Stimulated activated CD4-positive, alpha-beta T cell treated with anti-CD3 and anti-CD28 coated beads, Interleukin-2, amount 100 ng/mL, for 24 hours (primary cell): ENCODE measurements around the gene FXYD7.
"Not testable (repeated sequence)": the region's sequence is repeated elsewhere in the genome, so short reads cannot be mapped to it uniquely, and the experiment has no call there.

Source experiments
- DNase-seq, 2 donors: peaks; one replicate each; pipeline ENCODE4 v3.0.0-alpha.2; 2020

Gene FXYD7

DNA sequence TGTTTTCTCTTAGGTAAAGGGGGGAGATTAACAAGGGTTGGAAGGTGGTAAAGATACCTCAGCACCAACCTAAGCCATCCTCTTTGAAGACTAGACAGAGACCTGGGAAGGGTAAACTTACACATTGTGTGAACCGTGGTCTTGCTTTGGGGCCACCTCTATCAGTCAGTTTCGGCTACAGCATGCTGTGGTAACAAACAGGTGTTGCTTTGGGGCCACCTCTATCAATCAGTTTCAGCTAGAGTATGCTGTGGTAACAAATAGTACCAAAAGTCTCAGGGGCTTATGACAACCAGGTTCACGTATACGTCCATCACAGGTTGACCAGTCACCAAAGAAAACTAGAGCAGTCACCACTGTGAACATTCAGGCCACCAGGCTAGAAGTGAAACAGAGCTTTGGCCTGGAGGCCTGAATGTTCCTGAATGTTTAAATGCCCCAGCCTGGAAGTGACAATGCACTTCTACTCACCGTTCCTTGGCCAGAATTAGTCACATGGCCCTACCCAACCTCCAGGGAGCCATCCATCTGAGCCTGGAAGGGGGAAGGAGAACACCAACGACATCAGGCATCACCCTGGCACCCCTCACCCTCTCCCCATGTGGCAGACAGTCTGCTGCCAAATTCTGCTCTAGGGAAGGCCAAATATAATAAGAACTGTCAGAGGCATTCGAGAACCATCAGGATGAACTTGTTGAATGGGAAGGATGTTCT is 3.8 kb downstream of the FXYD7 start:
- no peak for DNase-seq

DNA sequence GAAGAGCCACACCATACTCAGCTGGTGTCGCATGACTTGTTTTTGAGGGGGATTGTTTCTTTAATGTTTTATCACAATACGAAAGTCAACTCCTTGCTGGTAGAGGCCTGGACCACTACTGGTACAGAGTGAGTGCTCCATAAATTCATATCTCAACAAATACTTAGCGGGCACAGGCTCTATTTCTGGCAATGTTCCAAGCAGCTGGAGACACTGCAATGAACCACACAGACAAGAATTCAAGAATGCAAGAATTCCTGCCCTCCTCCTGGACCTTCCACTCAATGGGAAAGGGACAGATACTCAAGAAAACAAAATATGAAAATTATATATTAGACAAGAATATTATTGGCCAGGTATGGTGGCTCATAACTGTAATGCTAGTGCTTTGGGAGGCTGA is 6.4 kb downstream of the FXYD7 start:
- DNase-seq = no peak

DNA sequence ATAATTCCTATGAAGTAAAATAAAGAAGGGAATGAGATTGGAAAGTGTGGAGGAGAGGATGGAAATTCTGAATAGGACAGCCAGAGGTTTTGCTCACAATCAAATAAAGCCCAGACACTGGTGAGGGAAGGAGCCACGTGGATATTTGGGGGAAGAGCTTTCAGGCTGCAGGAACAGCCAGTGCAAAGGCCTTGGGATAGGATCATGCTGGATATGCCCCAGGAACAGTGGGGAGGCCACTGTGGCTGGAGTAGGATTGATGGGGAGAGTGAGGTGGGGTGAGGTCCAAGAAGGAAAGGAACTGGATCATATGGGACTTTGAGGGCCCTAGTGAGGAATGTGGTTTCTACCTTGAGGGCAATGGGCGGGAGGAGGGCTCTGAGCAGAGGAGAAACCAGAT is 7.4 kb downstream of the FXYD7 start:
- no peak for DNase-seq

DNA sequence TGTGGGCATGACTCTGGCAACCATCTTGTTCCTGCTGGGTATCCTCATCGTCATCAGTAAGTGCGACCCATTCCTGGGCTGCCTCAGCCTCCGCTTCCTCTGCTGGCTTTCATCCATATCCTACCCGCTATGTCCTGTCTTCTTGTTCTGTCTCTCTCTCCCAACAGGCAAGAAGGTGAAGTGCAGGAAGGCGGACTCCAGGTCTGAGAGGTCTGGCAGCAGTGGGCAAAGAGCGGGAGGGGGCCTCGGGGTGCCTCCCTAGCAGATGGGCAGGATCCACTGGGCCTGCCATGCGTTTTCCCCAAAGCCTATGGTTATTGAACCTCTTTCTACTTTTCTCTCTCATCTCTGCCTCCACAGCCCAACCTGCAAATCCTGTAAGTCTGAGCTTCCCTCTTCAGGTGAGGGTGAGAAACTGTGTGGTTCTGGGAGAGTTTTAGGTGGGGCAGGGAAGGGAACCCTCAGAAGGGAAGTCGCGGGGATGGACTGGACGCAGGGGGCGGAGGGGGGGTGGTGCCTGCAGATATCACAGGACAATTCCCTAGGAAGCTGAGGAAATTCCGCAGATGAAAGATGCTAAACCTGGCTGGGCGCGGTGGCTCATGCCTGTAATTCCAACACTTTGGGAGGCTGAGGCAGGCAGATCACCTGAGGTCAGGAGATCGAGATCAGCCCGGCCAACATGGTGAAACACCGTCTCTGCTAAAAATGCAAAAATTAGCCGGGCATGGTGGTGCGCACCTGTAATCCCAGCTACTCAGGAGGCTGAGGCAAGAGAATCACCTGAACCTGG is 8.4 kb downstream of the FXYD7 start:
- DNase-seq = no peak

DNA sequence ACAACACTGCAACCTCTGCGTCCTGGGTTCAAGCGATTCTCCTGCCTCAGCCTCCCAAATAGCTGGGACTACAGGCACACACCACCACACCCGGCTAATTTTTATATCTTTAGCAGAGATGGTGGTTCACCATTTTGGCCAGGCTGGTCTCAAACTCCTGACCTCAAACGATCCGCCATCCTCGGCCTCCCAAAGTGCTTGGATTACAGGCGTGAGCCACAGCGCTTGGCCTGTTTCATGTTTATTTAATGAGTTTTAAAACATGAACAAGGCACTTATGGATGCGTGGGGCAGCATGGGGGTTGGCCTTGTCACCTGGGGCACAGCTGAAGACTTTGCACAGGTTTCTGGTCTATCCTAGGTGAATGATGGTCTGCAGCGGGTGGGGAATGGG is 10.1 kb downstream of the FXYD7 start:
- not testable (repeated sequence) for DNase-seq

DNA sequence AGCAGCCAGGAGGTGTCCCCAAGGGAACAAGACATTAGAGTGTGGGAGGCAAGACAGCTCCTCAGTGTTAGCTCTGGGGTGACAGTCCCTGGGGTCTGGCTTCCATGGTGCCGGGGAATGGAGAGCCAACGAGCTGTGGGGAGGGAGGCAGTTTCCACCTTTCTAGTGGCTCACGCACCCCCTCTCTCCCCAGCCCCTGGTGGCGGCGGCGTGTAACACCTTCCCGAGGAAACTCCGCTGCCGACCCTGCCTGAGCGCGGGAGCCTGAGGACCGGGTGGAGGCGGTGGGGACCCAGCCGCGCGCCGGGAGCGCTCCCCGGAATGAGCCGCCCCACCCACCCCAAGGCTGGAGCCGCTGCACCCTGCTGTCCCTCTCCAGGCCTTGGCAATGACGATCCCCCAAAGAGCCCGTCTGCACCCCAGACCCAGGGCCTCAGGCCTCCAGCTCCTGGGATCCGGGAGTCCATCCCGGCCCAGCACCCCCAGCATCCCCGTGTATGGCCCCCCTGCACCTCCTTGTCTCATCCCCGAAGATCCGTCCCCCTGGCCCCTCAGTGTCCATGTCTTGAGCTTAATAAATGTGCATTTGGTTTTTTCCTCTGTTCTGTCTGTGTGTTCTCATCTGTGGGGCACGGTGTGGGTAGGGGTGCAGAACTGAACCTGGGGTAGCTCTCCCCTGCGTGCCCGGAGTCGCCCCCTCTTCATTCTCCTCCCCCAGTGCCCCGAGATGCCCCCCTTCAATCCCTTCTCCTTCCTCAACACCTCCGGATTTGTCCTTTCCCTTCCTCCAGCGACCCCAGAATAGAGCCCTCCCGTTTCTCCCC is 10.9 kb downstream of the FXYD7 start:
- DNase-seq = peak; percentile 83 to 84

DNA sequence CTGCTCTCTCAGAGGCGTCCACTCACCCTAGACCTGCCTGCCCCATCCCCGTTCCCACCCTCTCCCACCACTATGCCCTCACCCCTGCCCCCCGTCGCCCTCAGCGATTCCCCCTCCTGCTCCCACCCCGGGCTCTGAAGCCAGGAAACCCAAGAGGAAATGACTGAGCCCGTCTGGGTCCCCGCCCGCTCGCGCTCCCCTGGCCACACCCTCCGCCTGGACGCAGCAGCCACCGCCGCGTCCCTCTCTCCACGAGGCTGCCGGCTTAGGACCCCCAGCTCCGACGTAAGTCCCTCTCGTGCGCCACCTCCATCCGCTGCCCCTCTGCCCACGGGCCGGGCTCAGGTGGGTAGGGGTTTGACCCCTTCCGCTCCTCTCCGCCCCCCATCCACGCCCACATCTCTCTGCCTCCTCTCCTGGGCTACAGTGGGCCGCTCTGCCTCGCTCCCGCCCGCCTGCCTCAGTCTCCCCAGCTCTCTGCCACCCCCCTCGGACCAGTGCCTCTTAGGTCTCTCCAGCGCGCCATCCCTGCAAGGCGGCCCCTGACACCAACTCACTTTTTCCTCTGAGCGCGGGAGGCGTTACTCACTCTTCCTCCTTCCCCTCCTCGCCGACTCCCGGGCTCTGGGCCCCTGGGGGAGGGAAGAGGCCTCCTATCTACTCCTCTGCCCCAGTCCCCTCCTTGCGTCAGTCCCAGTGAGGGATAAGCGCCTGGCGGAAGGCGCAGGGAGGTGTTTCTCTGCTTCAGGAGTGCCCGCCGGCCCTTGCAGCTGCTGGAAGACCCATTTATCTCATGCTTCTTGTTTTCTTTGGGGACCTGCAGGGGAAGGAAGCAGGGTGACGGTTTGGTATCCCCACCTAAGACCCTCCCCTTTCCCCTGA is 11.7 kb downstream of the FXYD7 start, which contains the start of gene FXYD5:
TSS of gene FXYD5 (plus strand) at position 211 of the 882 bp plus-strand sequence. CDS start 816 bp downstream, outside the sequence.
- DNase-seq = peak; percentile 85 to 87

DNA sequence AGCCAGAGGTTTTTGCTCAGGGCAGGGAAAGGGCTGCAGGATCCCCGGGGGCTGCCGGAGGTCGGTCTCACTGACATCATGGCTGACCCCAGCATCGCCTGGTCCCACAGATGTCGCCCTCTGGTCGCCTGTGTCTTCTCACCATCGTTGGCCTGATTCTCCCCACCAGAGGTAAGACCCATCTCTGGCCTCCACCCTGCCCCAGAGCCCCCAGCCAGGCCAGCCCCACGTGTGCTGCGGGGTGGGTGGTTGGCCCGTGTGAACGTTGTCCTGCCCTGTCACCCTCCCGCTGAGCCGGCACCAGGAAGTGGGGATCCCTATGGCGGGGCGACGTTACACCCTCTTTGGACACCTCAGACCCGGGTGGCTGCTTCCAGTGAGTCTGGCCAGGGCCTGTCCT is 12.4 kb downstream of the FXYD7 start:
- DNase-seq = peak; percentile 53 to 57

DNA sequence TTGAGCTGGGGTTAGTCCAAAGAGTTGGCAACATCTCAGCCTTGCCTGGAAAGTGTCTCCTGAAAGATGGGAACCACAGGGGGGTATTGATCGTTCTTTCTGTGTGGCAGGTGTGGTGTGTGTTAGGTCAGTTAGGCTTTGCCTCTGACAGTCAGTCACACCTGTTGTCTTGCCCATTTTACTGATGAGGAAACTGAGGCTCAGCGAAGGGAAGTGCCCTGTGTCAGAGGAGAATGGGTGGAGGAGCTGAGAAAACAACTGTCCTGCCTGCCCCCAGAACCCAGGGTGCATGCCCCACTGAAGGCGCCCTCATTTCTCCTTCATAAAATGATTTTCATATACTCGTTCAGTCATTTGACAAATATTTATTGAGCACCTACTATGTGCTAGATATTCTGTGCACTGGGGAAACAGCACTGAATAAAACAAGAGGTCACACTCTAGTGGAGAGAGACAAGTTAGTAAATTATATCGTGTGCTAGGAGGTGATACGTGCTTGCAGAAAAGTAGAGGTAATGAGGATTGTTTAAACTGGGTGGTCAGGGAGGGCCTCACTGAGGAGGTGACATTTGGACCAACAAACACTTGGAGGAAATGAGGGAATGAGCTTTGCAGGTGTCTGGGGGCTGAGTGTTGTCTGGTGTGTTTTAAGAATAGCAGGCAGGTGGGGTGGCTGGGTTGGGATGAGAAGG is 13.1 kb downstream of the FXYD7 start:
- no peak for DNase-seq

DNA sequence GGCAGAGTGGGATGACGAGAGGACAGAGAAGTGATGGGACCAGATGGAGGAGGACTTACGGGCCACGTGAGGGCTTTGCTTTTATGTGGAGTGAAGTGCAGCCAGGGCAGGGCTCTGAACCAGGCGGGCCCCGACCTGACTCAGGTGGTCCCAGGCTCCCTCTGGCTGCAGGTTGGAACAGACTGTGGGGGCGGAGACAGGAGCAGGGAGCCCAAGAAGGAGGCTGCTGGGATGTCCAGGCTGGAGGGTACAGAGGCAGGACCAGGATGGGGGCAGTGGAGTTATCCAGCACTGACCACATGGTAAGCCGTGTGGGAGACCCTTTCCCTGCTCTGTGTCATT is 13.6 kb downstream of the FXYD7 start:
- DNase-seq = no peak

DNA sequence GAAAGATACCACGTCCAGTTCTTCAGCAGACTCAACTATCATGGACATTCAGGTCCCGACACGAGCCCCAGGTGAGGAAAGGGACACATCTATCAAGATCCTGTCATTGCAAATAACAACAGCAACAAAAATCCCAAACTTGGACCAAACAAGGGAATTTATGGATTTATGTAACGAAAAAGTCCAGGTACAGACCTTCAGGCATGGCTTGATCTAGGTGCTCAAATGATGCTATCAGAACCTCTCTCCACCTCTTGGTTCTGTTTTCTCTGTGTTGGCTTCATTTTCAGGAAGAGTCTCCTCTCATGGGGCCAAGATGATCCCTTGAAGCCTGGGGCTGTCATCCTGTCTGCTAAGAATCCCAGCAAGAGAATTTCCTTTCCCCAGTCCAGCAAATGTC is 14.4 kb downstream of the FXYD7 start:
- DNase-seq = no peak

DNA sequence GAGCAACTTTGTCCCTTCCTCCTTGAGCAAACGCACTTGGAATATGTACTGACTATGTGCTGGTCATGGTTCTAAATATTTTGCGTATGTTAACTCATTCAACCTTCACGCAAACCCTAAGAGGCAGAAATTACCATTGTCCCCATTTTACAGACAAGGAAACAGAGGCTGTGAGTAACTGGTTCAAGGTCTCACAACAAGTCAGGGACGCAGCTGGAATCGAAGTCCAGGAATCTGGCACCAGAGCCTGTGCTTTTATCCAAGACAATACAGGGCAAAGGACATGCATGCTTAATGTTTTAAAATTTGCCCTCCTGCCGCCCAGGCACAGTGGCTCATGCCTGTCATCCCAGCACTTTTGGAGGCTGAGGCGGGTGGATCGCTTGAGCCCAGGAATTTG is 16.6 kb downstream of the FXYD7 start:
- DNase-seq = no peak

DNA sequence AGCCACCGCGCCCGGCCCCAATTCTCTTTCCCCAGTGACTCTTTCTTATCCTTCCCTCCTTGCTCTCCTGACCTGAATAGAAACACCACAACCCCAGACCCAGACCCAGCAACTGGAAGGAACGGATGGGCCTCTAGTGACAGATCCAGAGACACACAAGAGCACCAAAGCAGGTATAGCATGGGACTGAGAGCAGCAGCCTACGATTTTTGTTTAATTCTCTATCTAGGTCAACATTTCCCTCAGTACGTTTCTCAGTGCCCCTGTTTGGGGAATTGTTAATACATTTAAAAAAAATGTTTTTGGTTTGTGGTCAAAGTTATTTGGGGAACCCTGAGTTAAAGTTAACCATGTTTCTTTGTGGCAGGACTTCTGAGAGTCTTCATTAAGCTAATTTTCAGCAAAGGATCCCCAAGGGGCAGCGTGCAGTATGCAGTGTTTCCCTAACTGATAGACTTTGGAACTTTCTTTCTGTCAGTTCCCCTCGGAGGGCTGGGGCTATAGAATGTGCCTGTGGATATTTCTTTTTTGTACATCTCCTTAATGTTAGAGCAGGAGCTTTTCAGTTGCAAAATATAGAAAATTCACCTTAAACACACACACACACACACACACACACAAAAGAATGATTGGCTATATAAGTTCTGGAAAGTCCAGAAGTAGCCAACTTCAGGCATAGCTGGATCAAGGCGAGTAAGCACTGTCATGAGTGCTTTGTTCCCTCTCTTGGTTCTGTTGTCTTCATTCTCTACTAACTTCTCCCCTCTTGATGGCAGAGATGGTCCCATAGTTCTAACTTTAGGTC is 17.8 kb downstream of the FXYD7 start:
- no peak for DNase-seq

DNA sequence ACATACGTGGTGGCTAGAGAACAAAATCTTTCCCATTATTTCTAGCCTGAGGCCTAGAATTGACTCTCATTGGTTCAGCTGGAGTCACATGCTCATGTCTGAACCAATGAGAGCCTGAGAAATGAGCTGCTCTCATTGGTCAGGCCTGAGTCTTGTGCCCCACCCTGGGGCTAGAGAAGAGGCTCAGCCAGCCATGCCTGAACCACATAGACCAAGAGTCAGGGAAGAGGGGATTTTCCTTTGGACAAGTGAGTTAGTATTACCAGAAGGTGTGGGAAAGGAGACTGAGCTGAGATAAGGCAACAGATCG is 18.3 kb downstream of the FXYD7 start:
- DNase-seq = no peak

DNA sequence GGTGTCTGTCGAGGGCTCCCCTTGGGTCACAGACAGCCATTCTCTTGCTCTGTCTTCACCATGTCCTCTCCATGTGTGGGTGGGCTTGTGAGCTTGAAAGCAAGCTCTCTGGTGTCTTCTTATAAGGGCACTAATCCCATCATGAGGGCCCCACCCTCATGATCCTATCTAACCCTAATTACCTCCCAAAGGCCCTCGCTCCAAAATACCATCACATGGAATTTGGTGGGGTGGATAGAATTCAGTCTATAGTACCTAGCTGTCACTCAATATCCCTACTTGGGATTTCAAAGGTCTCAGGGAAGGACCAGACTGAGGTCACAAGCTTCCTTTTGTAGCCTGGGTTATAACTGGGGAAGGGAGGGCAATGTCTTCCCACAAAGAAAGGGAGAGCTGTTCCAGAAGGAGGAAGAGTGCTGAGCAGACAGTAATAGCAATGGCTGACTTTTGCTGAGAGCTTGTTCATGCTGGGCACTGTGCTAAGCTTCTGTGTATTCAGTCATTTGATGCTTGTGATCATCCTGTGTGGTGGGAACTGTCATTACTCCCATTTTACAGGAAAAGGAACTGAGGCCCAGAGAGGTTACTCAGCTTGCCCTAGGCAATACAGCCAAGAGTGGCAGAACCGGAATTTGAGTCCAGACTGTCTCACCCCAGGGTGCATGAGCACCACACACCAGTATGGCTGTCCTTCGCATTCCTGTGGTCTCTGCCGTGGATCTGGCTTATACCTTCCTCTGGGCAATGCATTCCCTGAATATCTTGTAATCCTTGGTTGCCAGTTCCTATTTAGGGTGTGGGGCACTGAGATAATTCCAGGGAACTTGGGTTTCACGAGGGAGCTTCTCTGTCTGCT is 19.6 kb downstream of the FXYD7 start:
- DNase-seq = no peak

DNA sequence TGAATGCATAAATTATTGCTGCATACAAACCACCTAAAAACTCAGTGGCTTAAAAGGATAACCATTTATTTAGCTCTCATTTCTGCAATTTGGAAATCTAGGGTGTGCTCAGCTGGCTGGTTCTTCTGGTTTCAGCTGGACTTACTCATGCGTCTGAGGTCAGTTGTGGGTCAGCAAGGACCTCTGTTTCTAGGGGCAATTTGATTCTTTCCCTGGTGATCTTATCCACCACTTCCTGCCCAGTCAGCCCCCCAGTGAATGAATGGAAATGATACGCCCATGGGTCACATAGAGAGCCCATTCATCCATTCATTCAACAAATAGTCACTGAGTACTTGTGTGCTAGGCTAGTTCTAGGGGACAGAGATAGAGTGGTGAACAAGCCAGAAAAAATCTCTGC is 21.4 kb downstream of the FXYD7 start:
- DNase-seq = no peak

DNA sequence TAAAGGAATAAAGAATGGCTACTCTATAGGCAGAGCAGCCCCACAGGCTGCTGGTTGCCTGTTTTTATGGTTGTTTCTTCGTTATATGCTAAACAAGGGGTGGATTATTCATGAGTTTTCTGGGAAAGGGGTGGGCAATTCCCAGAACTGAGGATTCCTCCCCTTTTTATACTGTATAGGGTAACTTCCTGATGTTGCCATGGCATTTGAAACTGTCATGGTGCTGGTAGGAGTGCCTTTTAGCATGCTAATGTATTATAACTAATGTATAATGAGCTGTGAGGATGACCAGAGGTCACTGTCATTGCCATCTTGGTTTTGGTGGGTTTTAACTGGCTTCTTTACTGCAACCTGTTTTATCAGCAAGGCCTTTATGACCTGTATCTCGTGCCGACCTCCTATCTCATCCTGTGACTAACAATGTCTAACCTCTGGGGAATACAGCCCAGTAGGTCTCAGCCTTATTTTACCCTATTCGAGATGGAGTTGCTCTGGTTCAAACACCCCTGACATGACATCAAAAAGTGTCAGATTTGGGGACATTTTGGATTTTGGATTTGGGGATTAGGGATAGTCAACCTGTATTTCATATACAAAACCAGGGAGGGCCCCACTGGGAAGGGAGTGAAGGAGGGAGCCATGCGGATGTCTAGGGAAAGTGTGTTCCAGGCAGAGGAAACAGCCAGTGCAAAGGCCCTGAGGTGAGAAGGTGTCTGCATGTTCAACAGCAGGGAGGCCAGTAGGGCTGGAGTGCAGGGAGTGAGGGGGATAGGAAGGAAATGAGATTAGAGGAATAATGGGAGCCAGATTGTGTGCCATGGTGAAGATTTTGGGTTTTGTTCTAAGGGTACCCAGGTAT is 22.4 kb downstream of the FXYD7 start:
- no peak for DNase-seq

DNA sequence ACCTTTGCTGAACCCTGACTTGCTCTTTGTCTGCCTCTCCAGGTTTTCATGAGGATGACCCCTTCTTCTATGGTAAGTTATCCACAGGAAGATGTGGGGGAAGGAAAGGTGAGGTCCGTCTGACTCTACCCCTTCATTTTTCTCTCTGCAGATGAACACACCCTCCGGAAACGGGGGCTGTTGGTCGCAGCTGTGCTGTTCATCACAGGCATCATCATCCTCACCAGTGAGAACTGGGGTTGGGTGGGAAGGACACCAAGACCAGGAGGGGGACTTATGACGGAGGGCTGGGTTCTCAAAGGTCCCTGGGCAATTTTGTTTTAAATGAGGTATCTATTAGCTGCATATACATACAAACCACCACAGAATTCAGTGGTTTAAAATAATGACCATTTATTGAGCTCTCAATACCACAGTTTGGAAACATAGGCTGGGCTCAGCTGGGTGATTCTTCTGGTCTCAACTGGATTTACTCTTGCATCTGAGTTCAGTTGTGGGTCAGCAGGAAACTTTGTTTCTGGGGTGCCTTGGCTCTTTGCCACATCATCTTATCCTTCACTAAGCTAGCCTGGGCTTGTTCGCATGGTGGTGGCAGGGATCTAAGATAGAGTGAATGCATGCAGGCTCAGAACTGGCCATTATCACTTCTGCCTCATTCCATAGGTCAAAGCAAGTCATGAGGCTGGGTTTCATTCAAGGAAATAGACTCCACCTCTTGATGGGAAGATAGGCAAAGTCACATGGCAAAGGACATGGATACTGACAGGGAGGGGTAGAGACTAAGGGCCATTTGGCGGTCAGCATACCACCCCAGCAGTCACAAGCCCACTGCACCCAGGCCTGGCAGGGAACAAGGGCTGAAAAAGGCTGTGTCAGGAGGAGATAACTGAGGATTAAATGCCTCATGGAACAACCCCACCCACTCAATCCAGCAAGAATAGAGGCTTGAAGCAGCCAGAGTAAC is 23.3 kb downstream of the FXYD7 start:
- DNase-seq = no peak
